ENCODE measurements around the gene MAPKAP1.

MAPKAP1 gene

GRCh38 chr9:125672876-125673275, 34.1 kb downstream of the MAPKAP1 start:
- DNase-seq, result no peak

- no peak for DNase-seq
Measured at GRCh38 chr9:125663127-125663526, 43.9 kb downstream of the MAPKAP1 start.

DNA sequence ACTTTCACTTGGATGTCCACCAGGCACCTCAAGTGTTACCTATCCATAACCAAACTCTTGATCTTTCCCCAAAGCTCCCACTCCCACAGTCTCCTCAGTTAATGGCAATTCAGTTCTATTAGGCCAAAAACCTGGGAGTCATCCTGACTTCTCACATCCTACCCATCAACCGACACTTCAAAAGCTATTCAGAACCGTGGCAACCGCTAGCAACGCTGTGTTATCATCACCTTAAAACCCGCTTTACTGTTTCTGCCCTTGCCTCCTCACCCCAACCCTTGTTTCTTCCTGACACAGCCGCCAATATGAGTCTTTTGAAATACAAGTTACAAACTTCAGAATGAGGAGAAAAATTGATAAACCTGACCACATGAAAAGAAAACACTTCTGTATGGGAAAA, 46.5 kb downstream of the MAPKAP1 start:
- no peak for DNase-seq

GRCh38 chr9:125659954-125660353, 47.1 kb downstream of the MAPKAP1 start:
- no peak for DNase-seq

DNA sequence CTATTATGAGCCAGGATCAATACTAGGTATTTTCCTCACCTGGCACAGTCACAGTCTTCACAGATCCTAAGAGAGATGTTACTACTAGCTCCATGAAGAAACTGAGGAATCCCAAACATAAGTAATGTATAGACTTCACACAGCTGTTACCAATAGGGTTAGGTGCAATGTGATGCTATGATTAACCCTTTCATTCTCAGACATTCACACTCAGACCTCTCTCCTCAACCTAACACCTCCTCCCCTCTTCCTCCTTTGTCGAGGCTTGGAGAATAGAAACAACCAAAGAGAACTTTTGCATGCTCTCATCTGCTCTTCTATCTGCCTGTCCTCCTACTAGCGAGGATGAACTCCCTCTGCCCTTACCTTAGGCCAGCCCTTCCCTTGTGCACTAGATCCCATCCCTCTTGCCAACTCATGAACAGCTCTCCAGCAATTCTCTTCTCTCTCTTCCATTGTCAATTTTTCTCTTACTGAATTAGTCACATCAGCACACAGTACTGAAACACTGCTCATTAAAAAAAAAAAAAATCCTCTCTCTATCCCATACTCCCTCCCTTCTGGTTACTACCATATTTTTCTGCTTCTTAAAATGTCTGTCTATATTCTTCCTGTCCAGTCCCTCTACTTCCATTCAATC, 47.7 kb downstream of the MAPKAP1 start:
- DNase-seq, result no peak

- DNase-seq, result no peak
Measured at GRCh38 chr9:125656560-125656959, 50.4 kb downstream of the MAPKAP1 start.

GRCh38 chr9:125655691-125656410, 51.2 kb downstream of the MAPKAP1 start:
- DNase-seq, result no peak

- no peak for DNase-seq
Measured at GRCh38 chr9:125655066-125655633, 51.9 kb downstream of the MAPKAP1 start.

DNA sequence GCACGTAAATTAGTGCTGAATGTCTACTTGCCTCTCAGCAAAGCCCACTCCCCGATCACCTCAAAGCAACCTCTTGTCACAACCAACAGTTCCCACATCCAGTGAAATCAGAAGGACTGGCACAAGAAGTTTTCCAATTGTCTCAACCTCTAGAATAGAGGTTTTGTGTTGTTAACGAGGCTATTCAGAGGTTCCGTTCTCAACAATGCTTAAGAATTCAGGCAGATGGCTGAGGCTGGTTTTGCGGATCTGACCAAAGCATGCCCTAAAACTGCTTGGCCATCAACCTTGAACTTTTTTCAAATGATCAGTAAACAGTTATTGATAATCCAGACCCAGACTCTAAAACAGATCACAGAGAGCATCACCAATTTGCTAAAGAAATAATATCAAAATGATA, 52.9 kb downstream of the MAPKAP1 start:
- DNase-seq, result no peak

DNA sequence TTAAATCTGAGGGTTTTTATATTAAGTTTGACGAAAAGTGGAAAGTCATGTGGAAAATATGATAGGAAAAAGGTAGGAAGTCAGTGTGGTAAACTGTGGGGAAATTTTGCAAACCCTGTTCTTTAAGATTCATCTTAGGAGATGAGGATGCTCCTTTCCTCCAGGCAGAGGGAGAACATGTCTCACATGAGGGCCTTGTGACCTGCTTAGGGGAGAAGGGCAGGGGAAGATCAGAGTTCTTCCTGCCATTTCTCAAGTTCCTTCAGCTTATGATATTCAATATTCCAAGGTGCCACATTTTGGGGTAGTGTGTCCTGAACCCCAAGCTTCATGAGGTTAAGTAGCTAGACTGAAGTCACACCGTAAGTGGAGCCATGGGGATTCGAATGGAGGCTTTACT, 53.7 kb downstream of the MAPKAP1 start:
- DNase-seq, result no peak

DNA sequence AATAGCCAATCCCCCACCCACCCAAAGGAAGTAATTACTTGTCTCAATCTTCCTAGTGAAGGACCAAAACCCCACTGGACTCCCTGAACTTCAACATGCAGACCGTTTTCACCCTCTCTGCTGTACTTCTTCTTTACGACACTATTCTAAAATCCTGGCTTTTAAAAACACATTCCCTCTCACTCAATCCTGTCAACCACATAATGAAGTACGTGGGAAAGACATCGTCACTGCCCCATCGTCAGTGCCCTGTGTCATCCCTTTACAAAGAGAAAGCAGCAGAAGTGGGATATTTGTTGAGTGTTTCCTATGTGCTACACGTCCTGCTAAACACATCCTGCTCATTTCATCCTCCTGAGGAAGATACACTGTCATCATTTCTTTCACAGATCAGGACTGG, 54.2 kb downstream of the MAPKAP1 start:
- DNase-seq, result no peak

- no peak for DNase-seq
Measured at GRCh38 chr9:125652233-125652594, 54.8 kb downstream of the MAPKAP1 start.

- DNase-seq, result no peak
Measured at GRCh38 chr9:125651576-125652232, 55.3 kb downstream of the MAPKAP1 start.

DNA sequence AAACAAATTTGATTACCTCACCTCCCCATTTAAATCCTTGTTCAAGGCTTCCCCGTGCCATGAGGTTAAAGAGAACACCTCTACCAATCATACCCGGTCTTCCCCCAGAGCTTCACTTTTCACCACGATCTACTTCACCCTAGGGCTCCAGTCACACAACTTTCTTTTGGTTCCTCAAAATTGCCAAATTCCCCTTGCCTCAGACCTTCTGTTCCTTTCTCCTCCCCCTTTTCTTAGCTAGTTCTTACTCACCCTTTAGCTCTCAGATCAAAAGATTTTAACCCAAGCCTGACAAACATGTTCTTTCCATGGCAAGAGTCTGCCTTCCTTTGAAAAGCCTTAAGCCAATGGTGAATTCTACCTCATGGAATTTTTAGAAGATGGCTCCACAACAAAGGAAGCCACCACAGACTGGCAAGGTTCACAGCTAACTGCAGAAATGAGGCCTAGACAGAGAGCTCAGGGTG, 56.7 kb downstream of the MAPKAP1 start:
- peak in 1 of 2 experiments; percentile 37 for DNase-seq

GRCh38 chr9:125649826-125650225, 57.2 kb downstream of the MAPKAP1 start:
- no peak for DNase-seq

GRCh38 chr9:125649315-125649714, 57.7 kb downstream of the MAPKAP1 start:
- DNase-seq, result peak; percentile 38 to 48

DNA sequence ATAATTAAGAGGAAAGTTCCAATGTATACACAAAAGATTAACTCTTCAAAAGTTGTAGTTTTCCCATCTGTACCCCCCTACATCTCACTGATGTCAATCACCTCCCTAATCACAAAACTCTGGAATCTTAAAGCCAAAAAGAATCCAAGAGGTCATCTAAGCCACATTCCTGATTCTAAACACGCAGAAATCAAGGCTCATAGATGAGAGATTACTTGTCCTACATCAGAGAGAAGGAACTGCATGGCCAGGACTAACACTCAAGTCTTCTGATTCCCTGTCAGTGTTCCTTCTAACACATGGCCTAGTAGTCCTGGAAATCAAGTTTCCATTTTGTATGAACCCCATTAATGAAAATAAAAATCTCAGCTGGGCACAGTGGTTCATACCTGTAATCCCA, 58.7 kb downstream of the MAPKAP1 start:
- no peak for DNase-seq

- DNase-seq, result no peak
Measured at GRCh38 chr9:125646621-125647100, 60.3 kb downstream of the MAPKAP1 start.

GRCh38 chr9:125646217-125646616, 60.8 kb downstream of the MAPKAP1 start:
- no peak for DNase-seq

DNA sequence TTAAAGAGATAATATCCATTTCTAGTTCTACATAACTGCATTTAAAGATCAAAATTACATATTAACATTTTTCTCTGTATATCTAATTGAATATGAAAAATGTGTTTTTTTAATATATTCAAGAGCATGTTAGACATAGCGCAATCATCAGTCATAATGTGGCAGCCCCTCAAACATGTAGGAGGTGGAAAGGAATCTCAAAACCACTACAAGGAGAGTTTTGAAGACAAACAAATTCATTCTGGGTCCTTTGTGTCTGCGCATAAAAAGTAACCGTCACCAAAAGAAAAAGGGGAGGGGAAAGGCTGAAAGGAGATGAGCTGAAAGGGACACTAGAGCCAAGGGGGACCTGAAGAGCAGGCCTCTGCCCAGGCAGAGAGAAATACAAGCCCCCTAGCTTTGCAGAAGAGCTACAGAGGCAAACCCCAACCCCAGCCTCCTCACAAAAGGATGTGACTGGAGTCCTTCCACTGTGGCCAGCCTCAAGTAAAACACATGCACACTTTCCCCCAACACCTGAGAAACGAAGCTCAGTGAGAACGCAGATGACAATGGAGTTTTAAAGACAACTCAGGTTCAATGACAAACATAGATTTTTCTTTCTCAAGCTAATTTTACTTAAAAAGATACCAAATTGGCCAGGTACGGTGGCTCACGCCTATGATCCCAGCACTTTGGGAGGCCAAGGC, 62.0 kb downstream of the MAPKAP1 start:
- DNase-seq, result no peak

GRCh38 chr9:125642311-125642710, 64.7 kb downstream of the MAPKAP1 start:
- no peak for DNase-seq

- no peak for DNase-seq
Measured at GRCh38 chr9:125639057-125639456, 68.0 kb downstream of the MAPKAP1 start.

Data from activated T-cell treated with anti-CD3 and anti-CD28 coated beads, Interleukin-2, amount 50 U/mL, for 48 hours (primary cell).